IMR-90 (cell line): Measurements from ENCODE around the gene DIP2C. TPM values are rescaled to one million over a fixed set of nuclear protein-coding genes. Genes with fewer than 3 reads are reported as not detected.

Source experiments
- ATAC-seq: fragments of 200-7000 bp; cut with Tn5 transposase; 2 replicates; pipeline ENCODE4 v1.9.1; 2020; ENCODE audit warnings: low read depth, mild to moderate bottlenecking, moderate library complexity
- BruUV-seq: library from RNA; stranded (reverse); fragments of 400-500 nt; replicated peaks from 2 replicates; lab custom pipeline; 2021; lab: Mats Ljungman, UMichigan
- CTCF ChIA-PET: fragments of 300-600 bp; formaldehyde crosslinking; extraction: SDS; loops from one replicate; lab custom pipeline; 2021; ENCODE audit warnings: antibody characterized with exemption; lab: Yijun Ruan, JAX
- POLR2A ChIA-PET: fragments of 300-600 bp; sonication (Branson Sonifier 250); formaldehyde crosslinking; loops from one replicate; lab custom pipeline; 2022; ENCODE audit warnings: antibody characterized with exemption; ENCODE audit not compliant: unreplicated experiment; lab: Charles Lee
- DNase-seq: peaks from one replicate; pipeline ENCODE4 v3.0.0; 2013
- H2AFZ ChIP-seq: replicated peaks from 2 replicates; pipeline ENCODE3; 2013; ENCODE audit warnings: low read length, mild to moderate bottlenecking; ENCODE audit not compliant: poor library complexity
- H2AK5ac ChIP-seq: 2 replicates; pipeline ENCODE4 v1.6.1; 2013; ENCODE audit warnings: low read depth, low read length, inconsistent platforms
- H2AK9ac ChIP-seq: replicated peaks from 2 replicates; pipeline ENCODE3; 2013; ENCODE audit warnings: mild to moderate bottlenecking, low read depth, low read length, moderate library complexity; ENCODE audit not compliant: poor library complexity
- H2BK120ac ChIP-seq: 2 replicates; pipeline ENCODE4 v1.6.1; 2013; ENCODE audit warnings: low read depth, low read length, inconsistent platforms
- H2BK15ac ChIP-seq: 3 replicates; pipeline ENCODE4 v1.6.1; 2013; ENCODE audit warnings: low read depth, low read length, inconsistent platforms
- H2BK20ac ChIP-seq: 2 replicates; pipeline ENCODE4 v1.6.1; 2013; ENCODE audit warnings: low read depth, mild to moderate bottlenecking, inconsistent platforms, low read length, moderate library complexity
- H2BK5ac ChIP-seq: 2 replicates; pipeline ENCODE4 v1.6.1; 2013; ENCODE audit warnings: mild to moderate bottlenecking, low read depth, low read length, inconsistent platforms; ENCODE audit not compliant: poor library complexity, severe bottlenecking
- H3K14ac ChIP-seq: replicated peaks from 2 replicates; pipeline ENCODE4 v1.6.1; 2013; ENCODE audit warnings: low read depth, low read length, inconsistent platforms
- H3K18ac ChIP-seq: 2 replicates; pipeline ENCODE4 v1.6.1; 2013; ENCODE audit warnings: low read depth, low read length, control low read depth
- H3K23ac ChIP-seq: 2 replicates; pipeline ENCODE4 v1.6.1; 2013; ENCODE audit warnings: low read depth, low read length, inconsistent platforms
- H3K27ac ChIP-seq: 2 replicates; pipeline ENCODE4 v1.5.1; 2013; ENCODE audit warnings: mild to moderate bottlenecking, control low read depth, low read length; ENCODE audit not compliant: insufficient read depth
- H3K27me3 ChIP-seq: 2 replicates; pipeline ENCODE4 v1.6.1; 2013; ENCODE audit warnings: low read length; ENCODE audit not compliant: control insufficient read depth, insufficient read depth
- H3K36me3 ChIP-seq: 2 replicates; pipeline ENCODE4 v1.6.1; 2013; ENCODE audit warnings: low read length, mixed read lengths; ENCODE audit not compliant: control insufficient read depth, insufficient read depth
- H3K4ac ChIP-seq: 2 replicates; pipeline ENCODE4 v1.6.1; 2013; ENCODE audit warnings: low read depth, low read length, inconsistent platforms
- H3K4me1 ChIP-seq: 2 replicates; pipeline ENCODE4 v1.6.1; 2013; ENCODE audit warnings: low read length, mixed read lengths; ENCODE audit not compliant: control insufficient read depth, insufficient read depth
- H3K4me2 ChIP-seq: 2 replicates; pipeline ENCODE4 v1.6.1; 2013; ENCODE audit warnings: low read depth, mild to moderate bottlenecking, control low read depth, low read length, moderate library complexity
- H3K4me3 ChIP-seq: 2 replicates; pipeline ENCODE4 v1.5.1; 2013; ENCODE audit warnings: low read depth, mild to moderate bottlenecking, control low read depth, low read length, moderate library complexity; ENCODE audit not compliant: insufficient read depth
- H3K56ac ChIP-seq: 2 replicates; pipeline ENCODE4 v1.6.1; 2013; ENCODE audit warnings: low read length, inconsistent platforms; ENCODE audit not compliant: insufficient read depth; ENCODE audit errors: extremely low read depth
- H3K79me1 ChIP-seq, 2 experiments: 2 replicates each; pipeline ENCODE4 v1.6.1; 2013; ENCODE audit warnings: low read length in 2 of 2, inconsistent platforms in 1 of 2, low read depth in 1 of 2
- H3K9ac ChIP-seq: 2 replicates; pipeline ENCODE4 v1.6.1; 2013; ENCODE audit warnings: low read depth, low read length, control low read depth
- H3K9me1 ChIP-seq: 2 replicates; pipeline ENCODE4 v1.6.1; 2013; ENCODE audit warnings: low read length, inconsistent platforms; ENCODE audit not compliant: insufficient read depth
- H3K9me3 ChIP-seq: 2 replicates; pipeline ENCODE4 v1.6.1; 2013; ENCODE audit warnings: low read length; ENCODE audit not compliant: control insufficient read depth, insufficient read depth
- H4K20me1 ChIP-seq: 2 replicates; pipeline ENCODE4 v1.6.1; 2013; ENCODE audit warnings: low read length, inconsistent platforms; ENCODE audit not compliant: insufficient read depth
- H4K5ac ChIP-seq: 2 replicates; pipeline ENCODE4 v1.6.1; 2013; ENCODE audit warnings: mild to moderate bottlenecking, low read depth, low read length, control low read depth
- H4K8ac ChIP-seq, 2 experiments: 2 replicates each; pipeline ENCODE4 v1.6.1; 2013; ENCODE audit warnings: low read depth in 2 of 2, low read length in 2 of 2, control low read depth in 1 of 2, inconsistent platforms in 1 of 2
- H4K91ac ChIP-seq: 2 replicates; pipeline ENCODE4 v1.6.1; 2013; ENCODE audit warnings: low read depth, low read length, inconsistent platforms; ENCODE audit not compliant: insufficient read depth
- BHLHE40 ChIP-seq: fragments of 150-350 bp; IDR thresholded peaks from 2 replicates; pipeline ENCODE4 v1.6.1; 2016; ENCODE audit warnings: mild to moderate bottlenecking, low read depth, low read length
- CEBPB ChIP-seq: IDR thresholded peaks from 2 replicates; pipeline ENCODE4 v1.6.1; 2012; ENCODE audit warnings: low read depth, low read length, improper control_type of control experiment
- CHD1 ChIP-seq: IDR thresholded peaks from 2 replicates; pipeline ENCODE4 v1.6.1; 2012; ENCODE audit warnings: low read depth, low read length, improper control_type of control experiment
- CTCF ChIP-seq: conservative IDR thresholded peaks from 2 replicates; pipeline ENCODE4 v1.5.1; 2012; ENCODE audit warnings: mild to moderate bottlenecking, low read depth, low read length, improper control_type of control experiment
- FOS ChIP-seq: fragments of 150-350 bp; IDR thresholded peaks from 2 replicates; pipeline ENCODE4 v1.6.1; 2016; ENCODE audit warnings: low read depth, low read length
- MAFK ChIP-seq: IDR thresholded peaks from 2 replicates; pipeline ENCODE4 v1.6.1; 2012; ENCODE audit warnings: low read depth, low read length, improper control_type of control experiment
- MAZ ChIP-seq: IDR thresholded peaks from 2 replicates; pipeline ENCODE4 v1.6.1; 2012; ENCODE audit warnings: low read depth, mild to moderate bottlenecking, low read length, improper control_type of control experiment, moderate library complexity, borderline replicate concordance
- MXI1 ChIP-seq: IDR thresholded peaks from 2 replicates; pipeline ENCODE4 v1.6.1; 2012; ENCODE audit warnings: low read depth, mild to moderate bottlenecking, low read length, moderate library complexity, borderline replicate concordance
- NFE2L2 ChIP-seq: fragments of 150-350 bp; IDR thresholded peaks from 2 replicates; pipeline ENCODE4 v1.6.1; 2016; ENCODE audit warnings: low read depth, mild to moderate bottlenecking, low read length
- POLR2A ChIP-seq: IDR thresholded peaks from 2 replicates; pipeline ENCODE4 v1.6.1; 2012; ENCODE audit warnings: mild to moderate bottlenecking, low read depth, low read length
- RAD21 ChIP-seq: IDR thresholded peaks from 2 replicates; pipeline ENCODE4 v1.6.1; 2012; ENCODE audit warnings: low read length, improper control_type of control experiment
- RCOR1 ChIP-seq: IDR thresholded peaks from 2 replicates; pipeline ENCODE4 v1.6.1; 2012; ENCODE audit warnings: mild to moderate bottlenecking, low read length, improper control_type of control experiment; ENCODE audit not compliant: insufficient replicate concordance
- RFX5 ChIP-seq: IDR thresholded peaks from 2 replicates; pipeline ENCODE4 v1.8.0; 2012; ENCODE audit warnings: low read depth, mild to moderate bottlenecking, low read length, moderate library complexity
- SMC3 ChIP-seq: fragments of 150-350 bp; IDR thresholded peaks from 2 replicates; pipeline ENCODE4 v1.6.1; 2016; ENCODE audit warnings: low read depth, mild to moderate bottlenecking, antibody characterized with exemption, low read length, moderate library complexity
- USF2 ChIP-seq: fragments of 150-350 bp; IDR thresholded peaks from 2 replicates; pipeline ENCODE4 v1.6.1; 2017; ENCODE audit warnings: mild to moderate bottlenecking, antibody characterized with exemption, low read length, low read depth
- WGBS, 2 experiments: methylation state at CpG; one replicate each; pipeline versions ENCODE4 v1.1.5 to v1.1.7; 2013; ENCODE audit warnings: missing lambda C conversion rate in 2 of 2; ENCODE audit not compliant: insufficient read length in 1 of 2; ENCODE audit errors: extremely low coverage in 2 of 2; 5-methylcytosine and 5-hydroxymethylcytosine counted together
- dilution Hi-C: fragments of 300-500 bp; cut with HindIII; formaldehyde crosslinking; loops from one replicate; pipeline ENCODE4 v1.14.3; 2018; ENCODE audit warnings: low sequenced_read_pairs; ENCODE audit not compliant: unreplicated experiment
- in situ Hi-C: fragments of 300-500 bp; cut with MboI; formaldehyde crosslinking; loops from 3 replicates; pipeline ENCODE4 v1.14.3; 2019; ENCODE audit warnings: low sequenced_read_pairs, inconsistent platforms, mixed read lengths
- intact Hi-C: fragments of 100-400 bp; cut with micrococcal nuclease; formaldehyde crosslinking; loops from 2 replicates; pipeline ENCODE4 v1.10.0; 2022
- polyA plus RNA-seq, 3 experiments: library from polyadenylated mRNA; depleted of rRNA; stranded (reverse); fragments of >200 nt; gene quantifications; 2 replicates each; pipeline ENCODE4 v1.2.3, GENCODE V29; 2012; ENCODE audit warnings: low replicate concordance in 1 of 3
- total RNA-seq: library from RNA; depleted of rRNA; stranded (reverse); fragments of >200 nt; gene quantifications from 2 replicates; pipeline ENCODE4 v1.2.3, GENCODE V29; 2012
- TF ChIP-seq, protein P1 (sequence below): fragments of 150-350 bp; IDR thresholded peaks from 2 replicates; pipeline ENCODE4 v1.6.1; 2016; ENCODE audit warnings: low read depth, mild to moderate bottlenecking, low read length, moderate library complexity, borderline replicate concordance

DIP2C gene
- total and polyA plus RNA-seq, 2 of the 4 experiments (the other 2 are of a cell fraction) = 8.6 to 17.3 TPM

DNA sequence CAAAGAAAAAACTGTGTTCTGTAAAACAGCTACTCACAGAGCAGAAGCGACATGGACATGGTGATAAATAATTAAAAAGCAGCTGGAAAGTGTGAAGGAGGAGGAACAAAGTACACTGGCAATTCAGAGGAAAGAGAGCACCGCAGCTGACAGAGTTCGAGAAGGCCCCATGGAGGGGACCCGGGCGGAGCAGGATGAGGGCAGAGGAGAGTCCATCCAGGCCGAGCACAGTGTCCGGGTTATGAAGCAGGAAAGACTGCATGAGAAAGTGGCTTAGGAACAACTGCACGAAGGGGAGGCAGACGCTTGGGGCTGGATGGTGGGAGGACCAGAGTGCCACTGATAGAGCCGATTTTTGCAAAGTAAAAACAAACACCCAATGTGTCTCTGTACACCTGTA is 368.7 kb downstream of the DIP2C start:
- 100% methylated on average over 8 of the region's 10 CpGs; no CpG with 5 or more reads in 1 of the 2 experiments for WGBS, 2 experiments
- no peak overlapping the region for H2BK20ac ChIP-seq
- DNase-seq (no peak), ATAC-seq (no peak)
- H4K91ac ChIP-seq = no peak overlapping the region
- H3K4ac ChIP-seq = no peak overlapping the region
- H2BK15ac ChIP-seq = no peak overlapping the region
- in situ Hi-C loops (no loop called here), intact Hi-C loops (no loop called here), dilution Hi-C loops (no loop called here)
- H3K4me3 ChIP-seq = no peak overlapping the region
- H3K27me3 ChIP-seq = no peaks in the 10 kb centered on the region
- H3K36me3 ChIP-seq = peaks cover 19% of the 10 kb centered on the region
- no peak overlapping the region for H4K8ac ChIP-seq
- peaks cover 18% of the 10 kb centered on the region for H3K4me1 ChIP-seq
- no peak overlapping the region for H3K23ac ChIP-seq
- H3K4me2 ChIP-seq = no peak overlapping the region
- no peak overlapping the region for H3K9ac ChIP-seq
- H3K9me1 ChIP-seq = peaks cover 27% of the 10 kb centered on the region
- no peak overlapping the region for H2AK5ac ChIP-seq
- H3K9me3 ChIP-seq = no peaks in the 10 kb centered on the region
- no peak overlapping the region for H2AK9ac ChIP-seq
- ChIA-PET POLR2A (no interaction called here), CTCF (interaction anchor here (0.6 to 2.4 kb wide), 2 partner anchors 9 to 292 kb away, joined by 4 to 10 read pairs; no protein-coding TSS in a partner anchor)
- no peak overlapping the region for H3K18ac ChIP-seq
- no peak overlapping the region for H4K5ac ChIP-seq
- H2AFZ ChIP-seq = no peak overlapping the region
- H4K20me1 ChIP-seq = peaks cover 6% of the 10 kb centered on the region; the same call in 1 of the 2 replicates
- peaks cover 0 to 41% of the 10 kb centered on the region in 2 experiments; a peak in 2 of 4 replicates for H3K79me1 ChIP-seq
- no peak overlapping the region for H2BK5ac ChIP-seq
- no TSS peak for BruUV-seq
- no peak overlapping the region for H3K27ac ChIP-seq
- H3K56ac ChIP-seq = no peak overlapping the region
- H2BK120ac ChIP-seq = no peak overlapping the region
- no peak overlapping the region; the same call in 1 of the 2 replicates for H3K14ac ChIP-seq
- TF ChIP-seq SMC3 (no peak), POLR2A (no peak), NFE2L2 (no peak), FOS (no peak), RAD21 (no peak), RFX5 (no peak), CEBPB (no peak), CHD1 (no peak), MAFK (no peak), MAZ (no peak), CTCF (no peak), RCOR1 (no peak), USF2 (no peak), MXI1 (no peak), BHLHE40 (no peak)
- TF ChIP-seq, protein P1, sequence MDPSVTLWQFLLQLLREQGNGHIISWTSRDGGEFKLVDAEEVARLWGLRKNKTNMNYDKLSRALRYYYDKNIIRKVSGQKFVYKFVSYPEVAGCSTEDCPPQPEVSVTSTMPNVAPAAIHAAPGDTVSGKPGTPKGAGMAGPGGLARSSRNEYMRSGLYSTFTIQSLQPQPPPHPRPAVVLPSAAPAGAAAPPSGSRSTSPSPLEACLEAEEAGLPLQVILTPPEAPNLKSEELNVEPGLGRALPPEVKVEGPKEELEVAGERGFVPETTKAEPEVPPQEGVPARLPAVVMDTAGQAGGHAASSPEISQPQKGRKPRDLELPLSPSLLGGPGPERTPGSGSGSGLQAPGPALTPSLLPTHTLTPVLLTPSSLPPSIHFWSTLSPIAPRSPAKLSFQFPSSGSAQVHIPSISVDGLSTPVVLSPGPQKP = no peak
